ENCODE measurements around the gene TMEM120A. TPM values are rescaled to one million over a fixed set of nuclear protein-coding genes. Genes with fewer than 3 reads are reported as not detected.

The TMEM120A gene
- polyA plus RNA-seq, 3 donors = 65.5 to 79.9 (median 76.1) TPM

GRCh38 chr7:75984130-75985008 is 10.0 kb downstream of the TMEM120A start:
- H3K9me3 Mint-ChIP-seq = peaks cover 0 to 2% (median 0%) of the 10 kb centered on the region in 7 donors
- H3K79me2 ChIP-seq (ENCODE audit: insufficient read depth, low read length) = no peaks in the 10 kb centered on the region
- peaks cover 49 to 80% of the 10 kb centered on the region in 2 donors for H3K36me3 Mint-ChIP-seq
- peaks cover 84 to 90% of the 10 kb centered on the region in 2 donors for H3K36me3 ChIP-seq (replicated peaks in 1 of 2; ENCODE audit: control insufficient read depth in 1 of 2, insufficient read depth in 2 of 2, low read length in 2 of 2)
- H4K20me1 ChIP-seq (ENCODE audit: insufficient read depth, low read length) = peaks cover 39% of the 10 kb centered on the region
- no peaks in the 10 kb centered on the region for H3K9me3 ChIP-seq (replicated peaks in 1 of 2; ENCODE audit: control insufficient read depth in 1 of 2, insufficient read depth in 1 of 2, low read length in 2 of 2)
- no peaks in the 10 kb centered on the region for H3K4me1 Mint-ChIP-seq
- H3K4me1 ChIP-seq (ENCODE audit: control insufficient read depth in 1 of 2, insufficient read depth in 2 of 2, low read length in 2 of 2) = no peaks in the 10 kb centered on the region
- intact Hi-C loops (cut with micrococcal nuclease) = no loop called here
- H3K4me2 ChIP-seq (replicated peaks; ENCODE audit: extremely low read depth, low read length, poor library complexity, severe bottlenecking) = no peak overlapping the region
- no peak overlapping the region for H3K4me3 ChIP-seq (replicated peaks in 1 of 3; ENCODE audit: low read depth in 2 of 3, low read length in 3 of 3)
- TF ChIP-seq CTCF (IDR thresholded peaks at IDR 0.05) = no peak
- DNase-seq = no peak
- WGBS (ENCODE audit: insufficient coverage) = 90% methylated on average over 42 of the region's 44 CpGs
- H3K27me3 ChIP-seq (ENCODE audit: control insufficient read depth in 2 of 2, insufficient read depth in 2 of 2, low read length in 2 of 2) = no peaks in the 10 kb centered on the region
- no peak overlapping the region for H3K9ac ChIP-seq (ENCODE audit: insufficient read depth, low read length, poor library complexity, severe bottlenecking)
- H3K27ac Mint-ChIP-seq = peak overlapping the region in 2 of 7 donors; percentile 7 to 42
- H2AFZ ChIP-seq (ENCODE audit: insufficient read depth, low read depth, low read length, poor library complexity, severe bottlenecking) = no peak overlapping the region
- no peak overlapping the region for H3K27ac ChIP-seq (ENCODE audit: low read depth in 1 of 2, low read length in 2 of 2)
- no peak overlapping the region for H3K4me3 Mint-ChIP-seq
- H3K27me3 Mint-ChIP-seq (ENCODE audit: low read depth in 3 of 3) = no peaks in the 10 kb centered on the region

GRCh38 chr7:75983471-75984129 is 10.8 kb downstream of the TMEM120A start:
- peaks cover 88 to 97% of the 10 kb centered on the region in 2 donors for H3K36me3 ChIP-seq (replicated peaks in 1 of 2; ENCODE audit: control insufficient read depth in 1 of 2, insufficient read depth in 2 of 2, low read length in 2 of 2)
- H3K4me1 Mint-ChIP-seq = no peaks in the 10 kb centered on the region
- no peak overlapping the region for H3K4me3 Mint-ChIP-seq
- H3K27ac ChIP-seq (ENCODE audit: low read depth in 1 of 2, low read length in 2 of 2) = no peak overlapping the region
- peak overlapping the region in 2 of 7 donors; percentile 12 to 30 for H3K27ac Mint-ChIP-seq
- H3K9me3 Mint-ChIP-seq = peaks cover 0 to 2% (median 0%) of the 10 kb centered on the region in 7 donors
- intact Hi-C loops (cut with micrococcal nuclease) = no loop called here
- 98% methylated on average over 23 of the region's 26 CpGs for WGBS (ENCODE audit: insufficient coverage)
- TF ChIP-seq CTCF (IDR thresholded peaks at IDR 0.05) = no peak
- no peaks in the 10 kb centered on the region for H3K79me2 ChIP-seq (ENCODE audit: insufficient read depth, low read length)
- H3K4me3 ChIP-seq (replicated peaks in 1 of 3; ENCODE audit: low read depth in 2 of 3, low read length in 3 of 3) = no peak overlapping the region
- H3K36me3 Mint-ChIP-seq = peaks cover 55 to 86% of the 10 kb centered on the region in 2 donors
- no peaks in the 10 kb centered on the region for H3K27me3 ChIP-seq (ENCODE audit: control insufficient read depth in 2 of 2, insufficient read depth in 2 of 2, low read length in 2 of 2)
- no peaks in the 10 kb centered on the region for H3K27me3 Mint-ChIP-seq (ENCODE audit: low read depth in 3 of 3)
- H3K4me1 ChIP-seq (ENCODE audit: control insufficient read depth in 1 of 2, insufficient read depth in 2 of 2, low read length in 2 of 2) = no peaks in the 10 kb centered on the region
- H3K9me3 ChIP-seq (replicated peaks in 1 of 2; ENCODE audit: control insufficient read depth in 1 of 2, insufficient read depth in 1 of 2, low read length in 2 of 2) = no peaks in the 10 kb centered on the region
- no peak for DNase-seq
- H3K9ac ChIP-seq (ENCODE audit: insufficient read depth, low read length, poor library complexity, severe bottlenecking) = no peak overlapping the region
- no peak overlapping the region for H2AFZ ChIP-seq (ENCODE audit: insufficient read depth, low read depth, low read length, poor library complexity, severe bottlenecking)
- H4K20me1 ChIP-seq (ENCODE audit: insufficient read depth, low read length) = peaks cover 40% of the 10 kb centered on the region
- H3K4me2 ChIP-seq (replicated peaks; ENCODE audit: extremely low read depth, low read length, poor library complexity, severe bottlenecking) = no peak overlapping the region

Data from CD14-positive monocyte (primary cell).